PC-9 (cell line): Measurements from ENCODE around the gene GRIK3.

Experiments used
- CTCF ChIP-seq: fragments of 200-600 bp; sonication (generic); conservative IDR thresholded peaks from 2 replicates; pipeline ENCODE4 v1.6.1; 2017; ENCODE audit warnings: mixed run types, antibody characterized with exemption, mild to moderate bottlenecking, moderate library complexity
- EZH2 ChIP-seq: fragments of 200-600 bp; sonication (generic); IDR thresholded peaks from 2 replicates; pipeline ENCODE4 v1.8.0; 2017; ENCODE audit warnings: antibody characterized with exemption, low read depth

- TF ChIP-seq CTCF: no peak
- no peak for TF ChIP-seq EZH2
Measured at GRCh38 chr1:36981771-36982622, 52.3 kb downstream of the GRIK3 start.
